A549 (cell line): ENCODE results near the gene RPS27A. TPM values are rescaled to one million over a fixed set of nuclear protein-coding genes. Genes with fewer than 3 reads are reported as not detected.
A peak's percentile ranks its signal among the peaks of the same experiment; 100 is the strongest.
"Not testable (repeated sequence)": the region's sequence is repeated elsewhere in the genome, so short reads cannot be mapped to it uniquely, and the experiment has no call there.

Experiments used
- ATAC-seq, 2 experiments: fragments of 200-7000 bp in 1 of 2; fragments of >200 bp in 1 of 2; cut with Nextera tagmentation in 1 of 2; cut with Tn5 transposase in 1 of 2; 3 replicates each; pipeline versions ENCODE4 v1.8.0 to v1.9.1; 2018 to 2020; ENCODE audit warnings: mild to moderate bottlenecking in 1 of 2, moderate library complexity in 1 of 2
- CTCF ChIA-PET: fragments of 300-600 bp; sonication (Branson Sonifier 250); formaldehyde crosslinking; extraction: SDS; loops from one replicate; lab custom pipeline; 2021; ENCODE audit warnings: antibody characterized with exemption, inconsistent platforms; lab: Yijun Ruan, JAX
- POLR2A ChIA-PET: fragments of 350-600 bp; formaldehyde crosslinking; extraction: SDS; loops from one replicate; lab custom pipeline; 2021; ENCODE audit warnings: antibody characterized with exemption, inconsistent platforms; lab: Yijun Ruan, JAX
- DNase-seq, 2 experiments: peaks; one replicate each; pipeline versions ENCODE4 v3.0.0 to v3.0.0-alpha.2; 2011 to 2016; ENCODE audit warnings: low read depth in 1 of 2, low spot score in 1 of 2
- FAIRE-seq: peaks from 2 replicates; lab custom pipeline; 2011; peaks lifted over from hg19 to GRCh38; lab: Jason Lieb, UNC
- H3K27ac ChIP-seq, 2 experiments: fragments of >200 bp; sonication (Bioruptor Twin); formaldehyde crosslinking; 3 replicates each; pipeline ENCODE4 v1.5.1; 2016 to 2017
- H3K4me1 ChIP-seq: fragments of >200 bp; sonication (Bioruptor Twin); formaldehyde crosslinking; 3 replicates; pipeline ENCODE4 v1.6.1; 2016
- H3K4me2 ChIP-seq: fragments of >200 bp; sonication (Bioruptor Twin); formaldehyde crosslinking; 3 replicates; pipeline ENCODE4 v1.6.1; 2016
- H3K4me3 ChIP-seq: fragments of >200 bp; sonication (Bioruptor Twin); formaldehyde crosslinking; 3 replicates; pipeline ENCODE4 v1.5.1; 2016
- H3K9me3 ChIP-seq: fragments of >200 bp; sonication (Bioruptor Twin); formaldehyde crosslinking; 3 replicates; pipeline ENCODE4 v1.6.1; 2016
- CBX2 ChIP-seq: fragments of 200-600 bp; sonication (generic); IDR thresholded peaks from 2 replicates; pipeline ENCODE4 v1.6.1; 2016; ENCODE audit warnings: low read depth, mild to moderate bottlenecking, borderline replicate concordance
- CHD4 ChIP-seq: fragments of 200-600 bp; sonication (generic); IDR thresholded peaks from 2 replicates; pipeline ENCODE4 v1.6.1; 2016; ENCODE audit warnings: antibody characterized with exemption, mild to moderate bottlenecking, borderline replicate concordance
- EHF ChIP-seq: fragments of 250-450 bp; sonication (Bioruptor Pico); IDR thresholded peaks from 2 replicates; pipeline ENCODE4 v1.5.0; 2020; ENCODE audit warnings: mild to moderate bottlenecking
- FOXS1 ChIP-seq: fragments of 250-450 bp; sonication (Bioruptor Pico); IDR thresholded peaks from 2 replicates; pipeline ENCODE4 v1.5.0; 2020; ENCODE audit warnings: mild to moderate bottlenecking, moderate library complexity
- HDAC2 ChIP-seq: fragments of 200-600 bp; sonication (generic); IDR thresholded peaks from 2 replicates; pipeline ENCODE4 v1.6.1; 2016
- HES2 ChIP-seq: fragments of >200 bp; sonication (Bioruptor Twin); formaldehyde crosslinking; IDR thresholded peaks from 2 replicates; pipeline ENCODE4 v1.6.1; 2016
- HEYL ChIP-seq: fragments of 250-450 bp; sonication (Bioruptor Pico); IDR thresholded peaks from 2 replicates; pipeline ENCODE4 v1.8.0; 2021; ENCODE audit warnings: mild to moderate bottlenecking, moderate library complexity
- HOXB13 ChIP-seq: fragments of 250-450 bp; sonication (Bioruptor Pico); IDR thresholded peaks from 2 replicates; pipeline ENCODE4 v1.5.0; 2020; ENCODE audit warnings: low read depth, mild to moderate bottlenecking, moderate library complexity
- HOXB5 ChIP-seq: fragments of 250-450 bp; sonication (Bioruptor Pico); IDR thresholded peaks from 2 replicates; pipeline ENCODE4 v1.5.0; 2020; ENCODE audit warnings: mild to moderate bottlenecking, moderate library complexity
- JUN ChIP-seq, 2 experiments: fragments of >200 bp; sonication (Bioruptor Twin); formaldehyde crosslinking; IDR thresholded peaks; 2 replicates in 1 of 2; 3 replicates in 1 of 2; pipeline ENCODE4 v1.6.1; 2016 to 2017
- JUNB ChIP-seq: fragments of >200 bp; sonication (Bioruptor Twin); formaldehyde crosslinking; IDR thresholded peaks from 2 replicates; pipeline ENCODE4 v1.6.1; 2016
- MAFK ChIP-seq: fragments of 450-650 bp; IDR thresholded peaks from 2 replicates; pipeline ENCODE4 v1.6.1; 2014; ENCODE audit not compliant: partially characterized antibody
- MAX ChIP-seq: IDR thresholded peaks from 2 replicates; pipeline ENCODE4 v1.6.1; 2012
- MYC ChIP-seq: IDR thresholded peaks from 2 replicates; pipeline ENCODE4 v1.6.1; 2012; ENCODE audit warnings: mild to moderate bottlenecking, inconsistent platforms, low read length, improper control_type of control experiment, borderline replicate concordance
- NFE2L2 ChIP-seq: fragments of 150-350 bp; conservative IDR thresholded peaks from 2 replicates; pipeline ENCODE4 v1.6.1; 2014; ENCODE audit warnings: low read length
- NPAS2 ChIP-seq: fragments of 250-450 bp; sonication (Bioruptor Pico); IDR thresholded peaks from 2 replicates; pipeline ENCODE4 v1.8.0; 2022; ENCODE audit warnings: mild to moderate bottlenecking, moderate library complexity, borderline replicate concordance
- NR3C1 ChIP-seq: fragments of >200 bp; sonication (Bioruptor Twin); formaldehyde crosslinking; IDR thresholded peaks from 3 replicates; pipeline ENCODE4 v1.6.1; 2017
- PHF8 ChIP-seq: fragments of 200-600 bp; sonication (generic); IDR thresholded peaks from 2 replicates; pipeline ENCODE4 v1.6.1; 2016; ENCODE audit warnings: low read depth, mild to moderate bottlenecking, antibody characterized with exemption, moderate library complexity, borderline replicate concordance
- POLR2AphosphoS2 ChIP-seq: conservative IDR thresholded peaks from 2 replicates; pipeline ENCODE4 v1.6.1; 2012; ENCODE audit warnings: low read length, improper control_type of control experiment, inconsistent platforms
- RCOR1 ChIP-seq: fragments of 150-350 bp; IDR thresholded peaks from 2 replicates; pipeline ENCODE4 v1.6.1; 2014; ENCODE audit warnings: antibody characterized with exemption, low read length, low read depth
- RFX5 ChIP-seq: fragments of 450-650 bp; IDR thresholded peaks from 2 replicates; pipeline ENCODE4 v1.7.1; 2014; ENCODE audit warnings: antibody characterized with exemption, mild to moderate bottlenecking, moderate library complexity
- TP53 ChIP-seq: fragments of 250-450 bp; sonication (Bioruptor Pico); IDR thresholded peaks from 2 replicates; pipeline ENCODE4 v1.5.0; 2021; ENCODE audit warnings: mild to moderate bottlenecking, moderate library complexity
- USF2 ChIP-seq: fragments of 450-650 bp; IDR thresholded peaks from 2 replicates; pipeline ENCODE4 v1.6.1; 2014; ENCODE audit warnings: antibody characterized with exemption
- ZC3H11A ChIP-seq: fragments of 450-650 bp; IDR thresholded peaks from 2 replicates; pipeline ENCODE4 v1.6.1; 2014; ENCODE audit warnings: antibody characterized with exemption, mild to moderate bottlenecking
- ZFP36 ChIP-seq: fragments of 450-650 bp; IDR thresholded peaks from 2 replicates; pipeline ENCODE4 v1.6.1; 2014; ENCODE audit warnings: borderline replicate concordance; ENCODE audit not compliant: partially characterized antibody
- WGBS: methylation state at CpG from one replicate; pipeline ENCODE4 v1.1.6; 2017; ENCODE audit errors: missing lambda C conversion rate; 5-methylcytosine and 5-hydroxymethylcytosine counted together
- polyA plus RNA-seq, 4 experiments: library from polyadenylated mRNA; depleted of rRNA in 3 of 4; stranded (reverse); fragments of >200 nt; fragmentation: RNase III in 1 of 4; extraction: RNeasy Plus Mini Kit Qiagen cat#74134 plus additional on column Dnase treatment in 1 of 4; gene quantifications; 2 replicates in 3 of 4; 3 replicates in 1 of 4; pipeline ENCODE4 v1.2.3, GENCODE V29; 2011 to 2017
- TF ChIP-seq, protein P1 (sequence below): fragments of 250-450 bp; sonication (Bioruptor Pico); IDR thresholded peaks from 2 replicates; pipeline ENCODE4 v1.5.0; 2020; ENCODE audit warnings: low read depth, mild to moderate bottlenecking, moderate library complexity

RPS27A gene
- polyA plus RNA-seq, 2 of the 4 experiments (the other 2 are of a cell fraction): 2,882 to 3,746 TPM

- TF ChIP-seq JUNB (no peak), CHD4 (no peak), POLR2AphosphoS2 (no peak), EHF (CRISPR knock-in tag) (no peak), JUN (IDR thresholded peaks at IDR 0.05) (no peak), HOXB13 (CRISPR knock-in tag) (no peak), ZFP36 (no peak), NFE2L2 (no peak), HEYL (CRISPR knock-in tag) (no peak), NPAS2 (no peak)
- TF ChIP-seq, all 56 proteins: peak for 0
Observed at GRCh38 chr2:55245411-55245810, 12.9 kb downstream of the RPS27A start (continued).

DNA sequence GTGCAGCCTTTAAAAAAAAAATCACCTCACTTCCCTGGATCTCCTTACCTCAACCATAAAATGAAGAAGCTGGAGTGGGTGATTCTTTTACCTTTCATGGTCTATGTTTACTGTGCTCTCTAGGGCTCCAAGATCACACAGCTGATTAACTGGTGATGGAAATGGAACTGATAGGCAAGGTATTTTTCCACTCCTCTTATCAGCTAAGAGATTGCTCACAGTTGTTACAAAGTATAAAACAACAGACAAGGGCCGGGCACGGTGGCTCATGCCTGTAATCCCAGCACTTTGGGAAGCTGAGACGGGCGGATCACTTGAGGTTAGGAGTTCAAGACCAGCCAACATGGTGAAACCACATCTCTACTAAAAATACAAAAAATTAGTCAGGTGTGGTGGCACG is 14.5 kb downstream of the RPS27A start:
- Histone ChIP-seq H3K27ac (no peak overlapping the region), H3K9me3 (no peaks in the 10 kb centered on the region), H3K4me2 (no peak overlapping the region), H3K4me1 (no peaks in the 10 kb centered on the region), H3K4me3 (no peak overlapping the region)
- ATAC-seq (no peak), FAIRE-seq (no peak), DNase-seq (no peak)
- 94% methylated on average over 5 of the region's 5 CpGs for WGBS
- ChIA-PET POLR2A (no interaction called here), CTCF (interaction anchor here (0.6 kb wide), 1 partner anchor 117 kb away, joined by 3 read pairs; no protein-coding TSS in a partner anchor)
- TF ChIP-seq ZC3H11A: no peak
- no peak for TF ChIP-seq NR3C1
- no peak for TF ChIP-seq JUNB
- TF ChIP-seq FOXS1 (CRISPR knock-in tag): no peak
- no peak for TF ChIP-seq RCOR1
- TF ChIP-seq CBX2: no peak
- no peak for TF ChIP-seq HOXB13 (CRISPR knock-in tag)

DNA sequence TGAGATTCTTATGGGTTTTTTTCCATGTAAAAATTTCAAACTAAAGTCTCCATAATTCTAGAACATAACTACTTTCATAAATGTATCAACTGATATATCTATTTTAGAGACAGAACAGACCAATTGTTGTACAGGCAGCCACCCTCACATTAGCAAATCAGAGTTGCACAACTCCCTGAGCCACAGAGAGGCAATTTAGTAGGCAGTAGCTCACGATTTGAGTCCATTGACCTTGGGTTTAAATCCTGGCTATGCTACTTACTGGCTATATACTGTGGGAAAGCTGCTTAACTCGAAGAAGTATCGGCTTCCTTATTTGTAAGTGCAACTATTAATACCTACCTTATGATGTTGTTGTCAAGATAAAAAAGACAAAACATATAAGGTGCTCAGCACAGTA is 20.3 kb downstream of the RPS27A start:
- Histone ChIP-seq H3K4me1 (no peaks in the 10 kb centered on the region), H3K9me3 (no peaks in the 10 kb centered on the region), H3K4me3 (no peak overlapping the region), H3K27ac (no peak overlapping the region), H3K4me2 (no peak overlapping the region)
- no peak for ATAC-seq
- CTCF ChIA-PET: interaction anchor here (0.6 kb wide), 1 partner anchor 9 kb away, joined by 3 read pairs; no protein-coding TSS in a partner anchor
- TF ChIP-seq HES2 (no peak), CBX2 (no peak), USF2 (no peak), TP53 (CRISPR knock-in tag) (no peak), MYC (no peak), FOXS1 (CRISPR knock-in tag) (no peak), MAX (no peak), RFX5 (no peak), HOXB5 (CRISPR knock-in tag) (no peak), MAFK (no peak), PHF8 (no peak), HDAC2 (no peak)
- TF ChIP-seq, protein P1, sequence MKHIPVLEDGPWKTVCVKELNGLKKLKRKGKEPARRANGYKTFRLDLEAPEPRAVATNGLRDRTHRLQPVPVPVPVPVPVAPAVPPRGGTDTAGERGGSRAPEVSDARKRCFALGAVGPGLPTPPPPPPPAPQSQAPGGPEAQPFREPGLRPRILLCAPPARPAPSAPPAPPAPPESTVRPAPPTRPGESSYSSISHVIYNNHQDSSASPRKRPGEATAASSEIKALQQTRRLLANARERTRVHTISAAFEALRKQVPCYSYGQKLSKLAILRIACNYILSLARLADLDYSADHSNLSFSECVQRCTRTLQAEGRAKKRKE (CRISPR knock-in tag): no peak
- DNase-seq: no peak
- POLR2A ChIA-PET: no interaction called here
- peak; percentile 7 for FAIRE-seq
- 89% methylated on average over 3 of the region's 3 CpGs for WGBS

GRCh38 chr2:55259586-55259985 is 27.1 kb downstream of the RPS27A start:
- H3K9me3 ChIP-seq, FAIRE-seq, H3K4me2 ChIP-seq, POLR2A ChIA-PET, H3K27ac ChIP-seq, H3K4me3 ChIP-seq, DNase-seq, H3K4me1 ChIP-seq, ATAC-seq: not testable (repeated sequence)
- 85% methylated on average over 3 of the region's 3 CpGs for WGBS
- CTCF ChIA-PET: interaction anchor here (0.6 to 1.9 kb wide), 4 partner anchors 10 to 156 kb away, joined by 4 to 8 read pairs (median 4); no protein-coding TSS in a partner anchor
